ENCODE data around the gene DCLRE1B.

DNA sequence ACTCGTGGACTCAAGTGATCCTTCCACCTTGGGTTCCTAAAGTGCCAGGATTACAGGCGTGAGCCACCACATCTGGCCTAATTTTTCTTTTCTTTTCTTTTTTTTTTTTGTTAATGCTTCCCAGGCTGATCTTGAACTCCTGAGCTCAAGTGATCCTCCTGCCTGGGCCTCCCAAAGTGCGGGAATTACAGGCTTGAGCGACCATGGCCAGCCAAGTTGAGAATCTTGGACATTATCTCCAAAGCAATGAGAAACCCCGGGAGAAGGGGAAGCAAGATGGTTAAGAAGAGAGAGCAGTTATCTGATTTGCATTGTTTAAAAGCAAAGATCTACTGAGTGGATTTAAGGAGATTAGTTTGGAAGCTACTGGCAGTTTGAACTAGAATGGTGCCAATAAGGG lies 33.1 kb downstream of the DCLRE1B start:
- TF ChIP-seq, protein P1, sequence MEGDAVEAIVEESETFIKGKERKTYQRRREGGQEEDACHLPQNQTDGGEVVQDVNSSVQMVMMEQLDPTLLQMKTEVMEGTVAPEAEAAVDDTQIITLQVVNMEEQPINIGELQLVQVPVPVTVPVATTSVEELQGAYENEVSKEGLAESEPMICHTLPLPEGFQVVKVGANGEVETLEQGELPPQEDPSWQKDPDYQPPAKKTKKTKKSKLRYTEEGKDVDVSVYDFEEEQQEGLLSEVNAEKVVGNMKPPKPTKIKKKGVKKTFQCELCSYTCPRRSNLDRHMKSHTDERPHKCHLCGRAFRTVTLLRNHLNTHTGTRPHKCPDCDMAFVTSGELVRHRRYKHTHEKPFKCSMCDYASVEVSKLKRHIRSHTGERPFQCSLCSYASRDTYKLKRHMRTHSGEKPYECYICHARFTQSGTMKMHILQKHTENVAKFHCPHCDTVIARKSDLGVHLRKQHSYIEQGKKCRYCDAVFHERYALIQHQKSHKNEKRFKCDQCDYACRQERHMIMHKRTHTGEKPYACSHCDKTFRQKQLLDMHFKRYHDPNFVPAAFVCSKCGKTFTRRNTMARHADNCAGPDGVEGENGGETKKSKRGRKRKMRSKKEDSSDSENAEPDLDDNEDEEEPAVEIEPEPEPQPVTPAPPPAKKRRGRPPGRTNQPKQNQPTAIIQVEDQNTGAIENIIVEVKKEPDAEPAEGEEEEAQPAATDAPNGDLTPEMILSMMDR (IDR thresholded peaks at IDR 0.05): no peak
- TF ChIP-seq POLR2A (IDR thresholded peaks at IDR 0.05): no peak

All from heart left ventricle (tissue), 13 donors.